ENCODE results near the gene OSBPL10.

DNA sequence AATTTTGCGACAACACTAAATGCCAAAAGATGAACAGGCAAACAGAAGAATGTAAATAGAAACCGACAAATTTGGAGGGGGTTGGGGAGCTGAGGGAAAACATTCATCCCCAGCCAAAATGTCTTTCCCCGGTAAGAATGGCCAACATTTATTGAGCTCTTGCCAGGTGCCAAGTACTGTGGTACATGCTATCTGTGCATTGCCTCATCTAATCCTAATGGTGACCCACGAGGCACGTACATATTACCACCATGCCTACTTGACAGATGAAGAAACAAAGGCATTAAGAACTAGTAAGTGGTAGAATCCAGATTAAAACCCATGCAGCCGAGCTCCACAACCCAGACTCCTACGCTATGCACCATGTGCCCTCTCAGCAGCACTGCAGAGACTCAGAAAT is 242.7 kb downstream of the OSBPL10 start:
- TF ChIP-seq, protein P1, sequence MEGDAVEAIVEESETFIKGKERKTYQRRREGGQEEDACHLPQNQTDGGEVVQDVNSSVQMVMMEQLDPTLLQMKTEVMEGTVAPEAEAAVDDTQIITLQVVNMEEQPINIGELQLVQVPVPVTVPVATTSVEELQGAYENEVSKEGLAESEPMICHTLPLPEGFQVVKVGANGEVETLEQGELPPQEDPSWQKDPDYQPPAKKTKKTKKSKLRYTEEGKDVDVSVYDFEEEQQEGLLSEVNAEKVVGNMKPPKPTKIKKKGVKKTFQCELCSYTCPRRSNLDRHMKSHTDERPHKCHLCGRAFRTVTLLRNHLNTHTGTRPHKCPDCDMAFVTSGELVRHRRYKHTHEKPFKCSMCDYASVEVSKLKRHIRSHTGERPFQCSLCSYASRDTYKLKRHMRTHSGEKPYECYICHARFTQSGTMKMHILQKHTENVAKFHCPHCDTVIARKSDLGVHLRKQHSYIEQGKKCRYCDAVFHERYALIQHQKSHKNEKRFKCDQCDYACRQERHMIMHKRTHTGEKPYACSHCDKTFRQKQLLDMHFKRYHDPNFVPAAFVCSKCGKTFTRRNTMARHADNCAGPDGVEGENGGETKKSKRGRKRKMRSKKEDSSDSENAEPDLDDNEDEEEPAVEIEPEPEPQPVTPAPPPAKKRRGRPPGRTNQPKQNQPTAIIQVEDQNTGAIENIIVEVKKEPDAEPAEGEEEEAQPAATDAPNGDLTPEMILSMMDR (conservative IDR thresholded peaks at IDR 0.05 in 1 of 2, IDR thresholded peaks at IDR 0.05 in 1 of 2; ENCODE audit: low read depth in 1 of 2, low read length in 2 of 2): no peak
- TF ChIP-seq EZH2 (IDR thresholded peaks at IDR 0.05; ENCODE audit: low read length, missing control alignments): no peak

Measured in fibroblast of lung (primary cell).